Caki2 (cell line): ENCODE data around the gene IQCN. TPM values are rescaled to one million over a fixed set of nuclear protein-coding genes. Genes with fewer than 3 reads are reported as not detected.
A peak's percentile ranks its signal among the peaks of the same experiment; 100 is the strongest.

ENCODE experiments used
- DNase-seq: peaks from one replicate; pipeline ENCODE4 v3.0.0-alpha.2; 2015; ENCODE audit warnings: low read depth
- in situ Hi-C: cut with HindIII; loops from 2 replicates; pipeline ENCODE4 v1.10.0; 2016; ENCODE audit warnings: low sequenced_read_pairs, low pct_unique_long_range_greater_than_20kb, mixed read lengths
- total RNA-seq: library from RNA; depleted of rRNA; stranded (reverse); fragments of >200 nt; shearing (Covaris generic); gene quantifications from 2 replicates; pipeline ENCODE4 v1.2.3, GENCODE V29; 2014; ENCODE audit warnings: low replicate concordance; rRNA removed

Gene IQCN
- not detected in 2 replicates for total RNA-seq

- no peak for DNase-seq
- in situ Hi-C loops: no loop called here
Observed at GRCh38 chr19:18274219-18274780, at the start of gene IQCN. IQCN (minus strand) TSS chr19:18274452; CDS start chr19:18269478, 4,974 bp downstream.

GRCh38 chr19:18322759-18323460 lies 48.7 kb upstream of the IQCN start, which contains the start of gene LSM4:
LSM4 (minus strand) TSS chr19:18323076; CDS start chr19:18323020, 56 bp downstream.
- DNase-seq: peak; percentile 98
- in situ Hi-C loops: no loop called here

- DNase-seq: peak; percentile 58
- in situ Hi-C loops: no loop called here
Observed at GRCh38 chr19:18322318-18322758, 48.1 kb upstream of the IQCN start.

- in situ Hi-C loops: no loop called here
- DNase-seq: no peak
Observed at GRCh38 chr19:18321734-18322102, 47.5 kb upstream of the IQCN start.

- no peak for DNase-seq
- in situ Hi-C loops: no loop called here
Observed at GRCh38 chr19:18320865-18321733, 46.8 kb upstream of the IQCN start.

GRCh38 chr19:18319591-18320135 lies 45.4 kb upstream of the IQCN start:
- in situ Hi-C loops: no loop called here
- no peak for DNase-seq

GRCh38 chr19:18317961-18318800 lies 43.9 kb upstream of the IQCN start:
- in situ Hi-C loops: no loop called here
- no peak for DNase-seq

GRCh38 chr19:18313398-18313797 lies 39.1 kb upstream of the IQCN start:
- in situ Hi-C loops: no loop called here

GRCh38 chr19:18312092-18312534 lies 37.9 kb upstream of the IQCN start:
- in situ Hi-C loops: no loop called here
- no peak for DNase-seq

More at GRCh38 chr19:18313398-18313797, 39.1 kb upstream of the IQCN start:
- DNase-seq: no peak

- no peak for DNase-seq
- in situ Hi-C loops: no loop called here
Observed at GRCh38 chr19:18311502-18312091, 37.3 kb upstream of the IQCN start.

GRCh38 chr19:18310966-18311365 lies 36.7 kb upstream of the IQCN start:
- in situ Hi-C loops: no loop called here
- DNase-seq: no peak

- DNase-seq: no peak
- in situ Hi-C loops: no loop called here
Observed at GRCh38 chr19:18310118-18310909, 36.1 kb upstream of the IQCN start.

GRCh38 chr19:18309525-18310064 lies 35.3 kb upstream of the IQCN start:
- DNase-seq: no peak
- in situ Hi-C loops: no loop called here

GRCh38 chr19:18308948-18309325 lies 34.7 kb upstream of the IQCN start:
- in situ Hi-C loops: no loop called here
- DNase-seq: no peak

GRCh38 chr19:18308051-18308947 lies 34.0 kb upstream of the IQCN start:
- DNase-seq: no peak
- in situ Hi-C loops: no loop called here

- DNase-seq: no peak
- in situ Hi-C loops: no loop called here
Observed at GRCh38 chr19:18307271-18307681, 33.0 kb upstream of the IQCN start.
